ENCODE measurements around the gene RASSF3.

RASSF3 gene

DNA sequence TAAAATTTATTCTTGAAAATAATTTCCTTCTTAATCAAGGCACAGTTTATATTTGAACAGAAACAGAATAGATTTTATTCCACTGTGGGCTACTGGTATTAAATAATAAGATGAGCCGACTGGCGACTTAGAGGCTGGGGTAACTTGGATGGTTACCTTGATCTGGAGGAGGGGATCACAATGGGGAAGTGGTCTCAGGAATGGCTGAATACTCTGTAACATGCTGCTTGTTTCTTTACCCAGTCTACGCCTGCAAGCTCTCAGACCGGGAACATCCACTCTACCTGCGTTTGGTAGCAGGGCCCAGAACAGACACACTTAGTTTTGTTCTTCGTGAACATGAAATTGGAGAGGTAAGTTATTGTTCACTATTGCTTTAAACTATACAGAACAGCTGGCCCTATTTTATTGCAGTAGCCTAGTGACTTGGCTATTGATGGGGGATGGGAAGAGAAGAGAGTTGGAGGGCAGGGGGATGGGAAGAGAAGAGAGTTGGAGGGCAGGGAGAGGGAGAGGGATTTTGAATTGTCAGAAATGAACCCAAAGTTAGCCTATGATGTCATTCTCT lies 81.0 kb downstream of the RASSF3 start:
- no peak for FAIRE-seq
- TF ChIP-seq POLR2A (IDR thresholded peaks at IDR 0.05; ENCODE audit: low read depth, low read length) (no peak), PAX5 (IDR thresholded peaks at IDR 0.05; ENCODE audit: insufficient read depth, low read length, severe bottlenecking) (no peak), POU2F2 (IDR thresholded peaks at IDR 0.05; ENCODE audit: low read depth, low read length) (no peak), POLR2AphosphoS5 (IDR thresholded peaks at IDR 0.05; ENCODE audit: low read depth, low read length) (no peak), SPI1 (IDR thresholded peaks at IDR 0.05; ENCODE audit: low read depth, low read length) (no peak), TAF1 (IDR thresholded peaks at IDR 0.05; ENCODE audit: low read depth, low read length) (no peak)
- DNase-seq (ENCODE audit: insufficient read length, low spot score), result no peak

- FAIRE-seq (no peak), DNase-seq (ENCODE audit: insufficient read length, low spot score) (no peak)
- no peak for TF ChIP-seq POLR2AphosphoS5 (IDR thresholded peaks at IDR 0.05; ENCODE audit: low read depth, low read length)
- TF ChIP-seq POLR2A (IDR thresholded peaks at IDR 0.05; ENCODE audit: low read depth, low read length), result no peak
- no peak for TF ChIP-seq POU2F2 (IDR thresholded peaks at IDR 0.05; ENCODE audit: low read depth, low read length)
- no peak for TF ChIP-seq SPI1 (IDR thresholded peaks at IDR 0.05; ENCODE audit: low read depth, low read length)
- no peak for TF ChIP-seq TAF1 (IDR thresholded peaks at IDR 0.05; ENCODE audit: low read depth, low read length)
- no peak for TF ChIP-seq PAX5 (IDR thresholded peaks at IDR 0.05; ENCODE audit: insufficient read depth, low read length, severe bottlenecking)
Measured at GRCh38 chr12:64691795-64692583, 81.7 kb downstream of the RASSF3 start.

DNA sequence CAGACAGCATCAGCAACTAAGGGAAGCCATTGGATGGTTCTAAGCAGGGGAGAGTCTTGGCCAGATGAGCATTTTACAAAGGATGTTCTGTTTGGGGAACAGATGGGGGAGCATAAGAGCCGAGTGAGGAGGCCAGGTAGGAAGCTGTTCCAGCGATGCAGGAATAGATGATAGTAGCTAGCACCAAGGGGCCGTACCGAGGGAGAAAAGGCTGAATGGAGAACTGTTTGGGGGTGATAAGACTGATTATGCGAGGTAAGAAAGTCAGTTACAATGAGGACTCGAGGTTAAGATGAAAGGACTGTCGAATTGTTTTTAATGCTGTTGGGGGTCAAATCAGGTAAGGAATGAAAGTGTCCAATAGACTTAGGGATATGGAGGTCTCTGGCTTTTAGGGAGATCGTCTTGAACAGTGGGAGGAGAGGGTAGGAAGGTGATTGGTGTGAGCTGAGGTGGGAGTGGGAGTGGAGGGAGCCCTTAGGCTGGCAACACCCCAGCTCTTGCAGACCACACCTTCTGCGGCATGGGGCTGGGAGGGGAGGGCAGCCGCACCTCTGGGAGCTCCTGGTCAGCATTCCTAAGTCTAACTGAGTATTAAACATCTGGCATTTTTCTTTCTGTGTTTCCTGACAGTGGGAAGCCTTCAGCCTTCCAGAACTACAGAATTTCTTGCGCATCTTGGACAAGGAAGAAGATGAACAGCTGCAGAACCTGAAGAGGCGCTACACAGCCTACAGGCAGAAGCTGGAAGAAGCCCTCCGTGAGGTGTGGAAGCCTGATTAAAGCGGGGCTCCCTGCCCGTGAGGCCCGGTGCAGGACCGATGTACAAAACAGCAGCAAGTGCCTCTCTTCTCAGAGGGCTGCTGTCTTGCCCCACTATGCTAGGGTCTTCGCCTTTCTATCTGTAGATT lies 84.1 kb downstream of the RASSF3 start:
- TF ChIP-seq POLR2A (IDR thresholded peaks at IDR 0.05; ENCODE audit: low read depth, low read length) (no peak), POLR2AphosphoS5 (IDR thresholded peaks at IDR 0.05; ENCODE audit: low read depth, low read length) (no peak), POU2F2 (IDR thresholded peaks at IDR 0.05; ENCODE audit: low read depth, low read length) (no peak), SPI1 (IDR thresholded peaks at IDR 0.05; ENCODE audit: low read depth, low read length) (no peak), PAX5 (IDR thresholded peaks at IDR 0.05; ENCODE audit: insufficient read depth, low read length, severe bottlenecking) (no peak), TAF1 (IDR thresholded peaks at IDR 0.05; ENCODE audit: low read depth, low read length) (no peak)
- DNase-seq (ENCODE audit: insufficient read length, low spot score) (no peak), FAIRE-seq (no peak)

DNA sequence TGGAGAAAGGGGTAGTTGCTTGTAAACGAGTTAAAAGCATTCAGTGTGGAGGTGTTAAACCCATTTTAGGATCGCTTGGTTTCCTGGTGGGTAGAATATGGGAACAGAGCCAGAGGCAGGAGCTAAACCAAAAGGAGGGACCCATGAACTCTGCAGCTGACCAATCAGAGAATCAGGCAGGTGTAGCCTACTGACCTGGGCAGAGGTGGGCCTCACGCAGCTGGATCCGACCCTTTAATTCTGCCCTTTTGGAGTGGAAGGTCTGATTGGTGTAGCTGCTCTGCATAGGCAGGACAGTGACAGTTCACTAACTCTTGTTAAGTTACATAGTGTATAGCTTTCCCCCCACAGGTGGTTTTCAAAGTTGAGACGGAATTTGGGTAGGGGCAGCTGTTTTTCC lies 85.3 kb downstream of the RASSF3 start:
- no peak for FAIRE-seq

GRCh38 chr12:64696080-64696741 lies 85.9 kb downstream of the RASSF3 start:
- no peak for DNase-seq (ENCODE audit: insufficient read length, low spot score)
- TF ChIP-seq SPI1 (IDR thresholded peaks at IDR 0.05; ENCODE audit: low read depth, low read length) (no peak), POU2F2 (IDR thresholded peaks at IDR 0.05; ENCODE audit: low read depth, low read length) (no peak), POLR2A (IDR thresholded peaks at IDR 0.05; ENCODE audit: low read depth, low read length) (no peak), POLR2AphosphoS5 (IDR thresholded peaks at IDR 0.05; ENCODE audit: low read depth, low read length) (no peak), PAX5 (IDR thresholded peaks at IDR 0.05; ENCODE audit: insufficient read depth, low read length, severe bottlenecking) (no peak), TAF1 (IDR thresholded peaks at IDR 0.05; ENCODE audit: low read depth, low read length) (no peak)
- no peak for FAIRE-seq

More for the DNA sequence above, 85.3 kb downstream of the RASSF3 start:
- no peak for DNase-seq (ENCODE audit: insufficient read length, low spot score)
- TF ChIP-seq POU2F2 (IDR thresholded peaks at IDR 0.05; ENCODE audit: low read depth, low read length) (no peak), POLR2A (IDR thresholded peaks at IDR 0.05; ENCODE audit: low read depth, low read length) (no peak), SPI1 (IDR thresholded peaks at IDR 0.05; ENCODE audit: low read depth, low read length) (no peak), PAX5 (IDR thresholded peaks at IDR 0.05; ENCODE audit: insufficient read depth, low read length, severe bottlenecking) (no peak)

DNA sequence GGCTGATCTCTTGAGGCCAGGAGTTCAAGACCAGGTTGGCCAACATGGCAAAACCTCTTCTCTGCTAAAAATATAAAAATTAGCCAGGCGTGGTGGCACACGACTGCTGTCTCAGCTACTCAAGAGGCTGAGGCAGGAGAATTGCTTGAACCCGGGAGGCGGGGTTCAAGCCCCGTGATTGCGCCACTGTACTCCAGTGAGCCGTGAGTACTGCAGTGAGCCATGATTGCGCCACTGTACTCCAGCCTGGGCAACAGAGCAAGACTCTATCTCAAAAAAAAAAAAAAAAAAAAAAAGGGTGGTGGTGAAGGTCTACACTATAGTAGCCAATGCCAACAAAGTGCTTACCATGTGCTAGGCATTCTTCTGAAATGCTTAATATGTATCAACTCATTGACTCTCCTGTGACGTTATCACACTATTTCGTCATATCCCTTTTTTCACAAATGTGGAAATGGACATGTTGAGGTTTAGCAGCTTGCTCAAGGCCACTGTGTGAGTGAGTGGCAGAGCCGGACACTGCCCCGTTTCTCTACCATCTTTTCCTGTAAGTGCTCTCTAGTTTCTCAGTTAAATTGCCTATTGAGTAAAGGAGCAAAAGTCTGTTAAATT lies 89.3 kb downstream of the RASSF3 start:
- FAIRE-seq (no peak), DNase-seq (ENCODE audit: insufficient read length, low spot score) (no peak)
- TF ChIP-seq TAF1 (IDR thresholded peaks at IDR 0.05; ENCODE audit: low read depth, low read length) (no peak), POLR2AphosphoS5 (IDR thresholded peaks at IDR 0.05; ENCODE audit: low read depth, low read length) (no peak), PAX5 (IDR thresholded peaks at IDR 0.05; ENCODE audit: insufficient read depth, low read length, severe bottlenecking) (no peak), POLR2A (IDR thresholded peaks at IDR 0.05; ENCODE audit: low read depth, low read length) (no peak), POU2F2 (IDR thresholded peaks at IDR 0.05; ENCODE audit: low read depth, low read length) (no peak), SPI1 (IDR thresholded peaks at IDR 0.05; ENCODE audit: low read depth, low read length) (no peak)

- TF ChIP-seq POLR2AphosphoS5 (IDR thresholded peaks at IDR 0.05; ENCODE audit: low read depth, low read length), result no peak
- no peak for TF ChIP-seq POU2F2 (IDR thresholded peaks at IDR 0.05; ENCODE audit: low read depth, low read length)
- no peak for TF ChIP-seq SPI1 (IDR thresholded peaks at IDR 0.05; ENCODE audit: low read depth, low read length)
- TF ChIP-seq TAF1 (IDR thresholded peaks at IDR 0.05; ENCODE audit: low read depth, low read length), result no peak
- TF ChIP-seq POLR2A (IDR thresholded peaks at IDR 0.05; ENCODE audit: low read depth, low read length), result no peak
- no peak for TF ChIP-seq PAX5 (IDR thresholded peaks at IDR 0.05; ENCODE audit: insufficient read depth, low read length, severe bottlenecking)
- no peak for DNase-seq (ENCODE audit: insufficient read length, low spot score)
- no peak for FAIRE-seq
Measured at GRCh38 chr12:64700532-64700931, 90.2 kb downstream of the RASSF3 start.

DNA sequence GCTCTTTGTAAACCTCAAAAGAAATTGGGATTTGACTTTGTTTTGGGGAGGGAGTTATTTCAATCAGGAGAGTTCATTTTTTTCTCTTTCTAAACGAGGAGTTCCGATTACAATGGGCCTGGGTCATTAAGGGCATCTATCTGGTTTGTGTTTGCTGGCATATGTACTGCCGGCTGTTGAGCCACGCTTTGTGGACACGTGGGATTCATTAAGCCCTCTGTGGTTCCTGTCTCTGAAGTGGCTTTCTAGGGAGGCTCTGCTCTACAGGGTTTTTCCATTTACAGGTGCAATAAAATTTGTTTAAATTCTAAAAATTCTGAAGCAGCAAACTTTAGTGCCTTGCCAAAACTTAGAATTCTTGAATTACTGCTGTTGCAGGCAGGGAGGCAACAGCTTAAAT lies 91.0 kb downstream of the RASSF3 start:
- TF ChIP-seq POLR2AphosphoS5 (IDR thresholded peaks at IDR 0.05; ENCODE audit: low read depth, low read length) (no peak), POLR2A (IDR thresholded peaks at IDR 0.05; ENCODE audit: low read depth, low read length) (no peak), TAF1 (IDR thresholded peaks at IDR 0.05; ENCODE audit: low read depth, low read length) (no peak), SPI1 (IDR thresholded peaks at IDR 0.05; ENCODE audit: low read depth, low read length) (no peak), PAX5 (IDR thresholded peaks at IDR 0.05; ENCODE audit: insufficient read depth, low read length, severe bottlenecking) (no peak)
- no peak for DNase-seq (ENCODE audit: insufficient read length, low spot score)
- FAIRE-seq, result no peak

Measured in GM12891 (cell line).